SK-N-SH treated with all-trans-retinoic acid at 6 μM for 48 hours (cell line): ENCODE results near the gene SLC5A10.

Source experiments
- ATAC-seq: fragments of 200-7000 bp; cut with Tn5 transposase; 3 replicates; pipeline ENCODE4 v1.9.1; 2020; ENCODE audit warnings: mild to moderate bottlenecking, moderate library complexity
- ARNTL ChIP-seq: fragments of 450-650 bp; formaldehyde crosslinking; IDR thresholded peaks from 2 replicates; pipeline ENCODE4 v1.5.0; 2020; ENCODE audit warnings: low read depth, mild to moderate bottlenecking, moderate library complexity, borderline replicate concordance
- CREB5 ChIP-seq: fragments of 250-450 bp; sonication (Bioruptor Pico); IDR thresholded peaks from 2 replicates; pipeline ENCODE4 v1.5.1; 2020; ENCODE audit warnings: low read depth, mild to moderate bottlenecking, moderate library complexity
- CSDC2 ChIP-seq: fragments of 250-450 bp; sonication (Bioruptor Pico); IDR thresholded peaks from 2 replicates; pipeline ENCODE4 v1.5.0; 2020; ENCODE audit warnings: mild to moderate bottlenecking, moderate library complexity
- ESRRG ChIP-seq: fragments of 250-450 bp; sonication (Bioruptor Pico); IDR thresholded peaks from 2 replicates; pipeline ENCODE4 v1.6.1; 2021; ENCODE audit warnings: mild to moderate bottlenecking
- GLIS3 ChIP-seq: fragments of 250-450 bp; sonication (Bioruptor Pico); IDR thresholded peaks from 2 replicates; pipeline ENCODE4 v1.5.0; 2020; ENCODE audit warnings: mild to moderate bottlenecking, moderate library complexity
- ISL1 ChIP-seq: fragments of 250-450 bp; sonication (Bioruptor Pico); IDR thresholded peaks from 2 replicates; pipeline ENCODE4 v2.1.2; 2022; ENCODE audit warnings: mild to moderate bottlenecking, moderate library complexity
- OSR1 ChIP-seq: fragments of 250-450 bp; sonication (Bioruptor Pico); IDR thresholded peaks from 2 replicates; pipeline ENCODE4 v1.8.0; 2022; ENCODE audit warnings: moderate library complexity, mild to moderate bottlenecking, inconsistent platforms
- PPARA ChIP-seq: fragments of 250-450 bp; sonication (Bioruptor Pico); IDR thresholded peaks from 2 replicates; pipeline ENCODE4 v1.5.0; 2020; ENCODE audit warnings: mild to moderate bottlenecking, borderline replicate concordance
- SNAI2 ChIP-seq: fragments of 250-450 bp; sonication (Bioruptor Pico); IDR thresholded peaks from 2 replicates; pipeline ENCODE4 v1.5.0; 2020; ENCODE audit warnings: mild to moderate bottlenecking, moderate library complexity
- TCF4 ChIP-seq: fragments of 250-450 bp; sonication (Bioruptor Pico); IDR thresholded peaks from 2 replicates; pipeline ENCODE4 v1.8.0; 2021; ENCODE audit warnings: mild to moderate bottlenecking, moderate library complexity, borderline replicate concordance
- TOX ChIP-seq: fragments of 250-450 bp; sonication (Bioruptor Pico); IDR thresholded peaks from 2 replicates; pipeline ENCODE4 v1.8.0; 2021; ENCODE audit warnings: mild to moderate bottlenecking, moderate library complexity, borderline replicate concordance
- TSHZ2 ChIP-seq: fragments of 250-450 bp; sonication (Bioruptor Pico); IDR thresholded peaks from 2 replicates; pipeline ENCODE4 v1.5.0; 2020; ENCODE audit warnings: mild to moderate bottlenecking, moderate library complexity
- ZC3H10 ChIP-seq: fragments of 250-450 bp; sonication (Bioruptor Pico); IDR thresholded peaks from 2 replicates; pipeline ENCODE4 v1.5.1; 2021; ENCODE audit warnings: mild to moderate bottlenecking, moderate library complexity
- ZFP30 ChIP-seq: fragments of 450-650 bp; formaldehyde crosslinking; IDR thresholded peaks from 2 replicates; pipeline ENCODE4 v1.5.0; 2022; ENCODE audit warnings: mild to moderate bottlenecking, moderate library complexity
- ZNF565 ChIP-seq: fragments of 450-650 bp; formaldehyde crosslinking; conservative IDR thresholded peaks from 2 replicates; pipeline ENCODE4 v1.5.0; 2020; ENCODE audit warnings: low read depth, mild to moderate bottlenecking, moderate library complexity
- ZNF70 ChIP-seq: fragments of 450-650 bp; formaldehyde crosslinking; IDR thresholded peaks from 2 replicates; pipeline ENCODE4 v1.5.0; 2020; ENCODE audit warnings: mild to moderate bottlenecking, moderate library complexity
- ZNF8 ChIP-seq: fragments of 450-650 bp; formaldehyde crosslinking; IDR thresholded peaks from 2 replicates; pipeline ENCODE4 v1.5.0; 2020; ENCODE audit warnings: mild to moderate bottlenecking, moderate library complexity
- TF ChIP-seq, protein P1 (sequence below): fragments of 250-450 bp; sonication (Bioruptor Pico); IDR thresholded peaks from 2 replicates; pipeline ENCODE4 v1.8.0; 2021; ENCODE audit warnings: low read depth, mild to moderate bottlenecking, moderate library complexity, borderline replicate concordance
- TF ChIP-seq, protein P2 (sequence below): fragments of 250-450 bp; sonication (Bioruptor Pico); IDR thresholded peaks from 2 replicates; pipeline ENCODE4 v1.8.0; 2020; ENCODE audit warnings: mild to moderate bottlenecking, moderate library complexity, borderline replicate concordance

Gene SLC5A10

DNA sequence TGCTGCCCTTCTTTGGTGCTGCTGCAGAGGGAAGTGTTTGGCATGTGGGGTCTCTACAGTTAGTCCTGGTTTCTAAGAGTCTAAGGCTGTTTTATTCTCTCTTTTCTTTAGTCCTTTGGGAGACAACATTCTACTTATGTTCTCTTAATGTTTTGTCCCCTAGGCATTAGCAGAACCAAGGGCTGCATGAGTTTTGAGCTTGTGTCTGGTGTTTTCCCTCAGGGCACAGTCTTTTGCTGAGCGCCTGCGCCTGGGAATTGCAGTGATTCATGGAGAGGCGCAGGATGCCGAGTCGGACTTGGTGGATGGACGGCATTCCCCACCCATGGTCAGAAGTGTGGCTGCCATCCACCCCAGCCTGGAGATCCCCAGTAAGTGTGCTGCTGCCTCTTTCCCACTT is 41.1 kb upstream of the SLC5A10 start:
- TF ChIP-seq ZNF8 (no peak), GLIS3 (no peak), OSR1 (CRISPR knock-in tag) (no peak), TCF4 (CRISPR knock-in tag) (no peak), ZFP30 (CRISPR knock-in tag) (no peak), SNAI2 (no peak), ISL1 (CRISPR knock-in tag) (no peak), TOX (CRISPR knock-in tag) (no peak), CSDC2 (CRISPR knock-in tag) (no peak), ZNF70 (no peak), ZC3H10 (no peak), CREB5 (no peak), PPARA (CRISPR knock-in tag) (no peak), TSHZ2 (CRISPR knock-in tag) (no peak)
- TF ChIP-seq, protein P1, sequence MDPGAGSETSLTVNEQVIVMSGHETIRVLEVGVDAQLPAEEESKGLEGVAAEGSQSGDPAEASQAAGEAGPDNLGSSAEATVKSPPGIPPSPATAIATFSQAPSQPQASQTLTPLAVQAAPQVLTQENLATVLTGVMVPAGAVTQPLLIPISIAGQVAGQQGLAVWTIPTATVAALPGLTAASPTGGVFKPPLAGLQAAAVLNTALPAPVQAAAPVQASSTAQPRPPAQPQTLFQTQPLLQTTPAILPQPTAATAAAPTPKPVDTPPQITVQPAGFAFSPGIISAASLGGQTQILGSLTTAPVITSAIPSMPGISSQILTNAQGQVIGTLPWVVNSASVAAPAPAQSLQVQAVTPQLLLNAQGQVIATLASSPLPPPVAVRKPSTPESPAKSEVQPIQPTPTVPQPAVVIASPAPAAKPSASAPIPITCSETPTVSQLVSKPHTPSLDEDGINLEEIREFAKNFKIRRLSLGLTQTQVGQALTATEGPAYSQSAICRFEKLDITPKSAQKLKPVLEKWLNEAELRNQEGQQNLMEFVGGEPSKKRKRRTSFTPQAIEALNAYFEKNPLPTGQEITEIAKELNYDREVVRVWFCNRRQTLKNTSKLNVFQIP = no peak
- ATAC-seq = no peak

- no peak for ATAC-seq
- TF ChIP-seq GLIS3 (no peak), ESRRG (no peak), TCF4 (CRISPR knock-in tag) (no peak), ZNF70 (no peak), PPARA (CRISPR knock-in tag) (no peak), CREB5 (no peak), ZNF8 (no peak), ZNF565 (CRISPR knock-in tag) (no peak)
- TF ChIP-seq, protein P1 = no peak
Observed at GRCh38 chr17:18916816-18917500, 35.0 kb upstream of the SLC5A10 start.

DNA sequence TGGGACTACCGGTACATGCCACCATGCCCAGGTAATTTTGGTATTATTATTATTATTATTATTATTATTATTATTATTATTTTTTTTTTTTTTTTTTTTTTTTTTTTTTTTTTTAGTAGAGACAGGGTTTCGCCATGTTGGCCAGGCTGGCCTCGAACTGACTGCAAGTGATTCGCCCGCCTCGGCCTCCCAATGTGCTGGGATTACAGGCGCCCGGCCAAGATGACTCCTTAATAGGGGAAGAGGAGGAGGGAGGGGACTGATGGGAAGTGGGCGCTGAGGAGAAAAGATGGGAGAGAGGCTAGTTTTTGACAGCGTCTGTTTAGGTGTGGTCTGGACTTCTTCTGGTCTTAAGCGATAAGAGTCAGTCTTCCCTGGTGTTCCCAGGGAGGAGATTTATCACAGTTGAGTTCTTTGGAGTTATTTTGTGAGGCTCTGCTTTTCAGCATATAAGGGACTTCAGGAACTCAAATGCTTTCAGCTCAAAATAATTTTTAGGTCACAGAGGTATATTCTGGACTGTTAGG is 34.4 kb upstream of the SLC5A10 start:
- no peak for ATAC-seq
- no peak for TF ChIP-seq CSDC2 (CRISPR knock-in tag)
- no peak for TF ChIP-seq PPARA (CRISPR knock-in tag)
- no peak for TF ChIP-seq ZC3H10
- no peak for TF ChIP-seq CREB5
- TF ChIP-seq SNAI2 = no peak
- TF ChIP-seq TCF4 (CRISPR knock-in tag) = no peak
- TF ChIP-seq GLIS3 = no peak

DNA sequence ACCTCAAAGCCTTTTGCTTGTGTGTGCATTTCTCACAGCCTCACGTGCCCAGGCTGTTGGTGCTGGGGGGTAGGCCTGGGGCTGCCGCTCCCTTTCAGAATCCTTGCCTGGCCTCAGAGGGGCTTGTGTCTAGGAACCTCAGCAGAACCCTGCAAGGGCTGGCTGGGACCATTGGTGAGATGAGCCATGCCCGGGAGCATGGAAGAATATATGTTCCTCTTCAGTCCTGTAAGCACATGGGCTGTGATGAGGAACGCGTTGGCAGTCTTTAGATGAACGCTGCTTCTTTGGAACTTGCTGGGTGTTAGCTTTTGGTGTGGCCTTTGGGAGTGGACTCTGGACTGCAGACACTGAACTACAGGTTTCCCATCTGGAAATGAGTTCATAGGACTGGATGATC is 32.0 kb upstream of the SLC5A10 start:
- no peak for ATAC-seq
- TF ChIP-seq TSHZ2 (CRISPR knock-in tag) (no peak), SNAI2 (no peak), ARNTL (CRISPR knock-in tag) (no peak)
- TF ChIP-seq, protein P2, sequence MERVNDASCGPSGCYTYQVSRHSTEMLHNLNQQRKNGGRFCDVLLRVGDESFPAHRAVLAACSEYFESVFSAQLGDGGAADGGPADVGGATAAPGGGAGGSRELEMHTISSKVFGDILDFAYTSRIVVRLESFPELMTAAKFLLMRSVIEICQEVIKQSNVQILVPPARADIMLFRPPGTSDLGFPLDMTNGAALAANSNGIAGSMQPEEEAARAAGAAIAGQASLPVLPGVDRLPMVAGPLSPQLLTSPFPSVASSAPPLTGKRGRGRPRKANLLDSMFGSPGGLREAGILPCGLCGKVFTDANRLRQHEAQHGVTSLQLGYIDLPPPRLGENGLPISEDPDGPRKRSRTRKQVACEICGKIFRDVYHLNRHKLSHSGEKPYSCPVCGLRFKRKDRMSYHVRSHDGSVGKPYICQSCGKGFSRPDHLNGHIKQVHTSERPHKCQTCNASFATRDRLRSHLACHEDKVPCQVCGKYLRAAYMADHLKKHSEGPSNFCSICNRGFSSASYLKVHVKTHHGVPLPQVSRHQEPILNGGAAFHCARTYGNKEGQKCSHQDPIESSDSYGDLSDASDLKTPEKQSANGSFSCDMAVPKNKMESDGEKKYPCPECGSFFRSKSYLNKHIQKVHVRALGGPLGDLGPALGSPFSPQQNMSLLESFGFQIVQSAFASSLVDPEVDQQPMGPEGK (CRISPR knock-in tag) = no peak
